ENCODE measurements around the gene CHD9NB. TPM values are rescaled to one million over a fixed set of nuclear protein-coding genes. Genes with fewer than 3 reads are reported as not detected.

Gene CHD9NB
- total RNA-seq = under 1 TPM in 2 of 4 donors, not detected in 2; 0.13 to 0.72 TPM

DNA sequence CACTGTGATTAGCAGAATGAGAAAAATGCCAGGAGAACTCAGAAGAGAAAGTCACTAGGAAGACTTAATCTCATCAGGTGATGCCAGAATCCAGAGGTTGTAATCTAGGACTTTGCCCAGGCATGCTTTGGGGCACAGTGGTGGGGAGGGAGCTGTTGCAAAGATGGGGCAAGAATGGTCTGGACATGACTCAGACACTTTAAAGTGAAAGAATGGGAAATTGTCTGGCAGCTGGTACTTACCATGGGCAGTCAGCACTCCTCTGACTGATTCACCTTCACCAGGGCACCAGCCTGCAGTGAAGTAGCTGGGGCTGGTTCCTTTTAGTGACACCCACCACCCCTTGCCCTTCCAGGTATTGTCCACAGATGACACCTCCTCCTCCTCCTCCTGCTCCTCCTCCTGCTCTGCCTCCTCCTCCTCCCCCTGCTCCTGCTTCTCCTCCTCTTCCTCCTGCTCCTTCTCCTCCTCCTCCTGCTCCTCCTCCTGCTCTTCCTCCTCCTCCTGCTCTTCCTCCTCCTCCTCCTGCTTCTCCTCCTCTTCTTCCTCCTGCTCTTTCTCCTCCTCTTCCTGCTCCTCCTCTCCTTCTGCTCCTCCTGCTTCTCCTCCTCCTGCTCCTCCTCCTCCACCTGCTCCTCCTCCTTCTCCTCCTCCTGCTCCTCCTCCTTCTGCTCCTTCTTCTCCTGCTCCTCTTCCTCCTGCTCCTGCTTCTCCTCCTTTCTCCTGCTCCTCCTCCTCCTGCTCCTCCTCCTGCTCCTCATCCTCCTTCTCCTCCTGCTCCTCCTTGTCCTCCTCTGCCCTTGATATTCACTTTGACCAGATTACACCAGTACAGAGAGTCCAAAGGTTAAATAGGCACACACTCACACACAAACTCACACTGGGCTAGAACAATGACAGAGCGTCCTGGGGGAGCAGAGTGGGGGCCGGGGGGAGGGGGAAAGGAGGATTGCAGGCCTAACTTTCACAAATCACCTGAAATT, at the start of gene CHD9NB:
TSS of gene CHD9NB (minus strand) at position 379 of the 983 bp plus-strand sequence. CDS start 8,739 bp downstream, outside the sequence.
- H3K27me3 ChIP-seq = no peaks in the 10 kb centered on the region
- H3K9me3 ChIP-seq = no peaks in the 10 kb centered on the region
- TF ChIP-seq, protein P1, sequence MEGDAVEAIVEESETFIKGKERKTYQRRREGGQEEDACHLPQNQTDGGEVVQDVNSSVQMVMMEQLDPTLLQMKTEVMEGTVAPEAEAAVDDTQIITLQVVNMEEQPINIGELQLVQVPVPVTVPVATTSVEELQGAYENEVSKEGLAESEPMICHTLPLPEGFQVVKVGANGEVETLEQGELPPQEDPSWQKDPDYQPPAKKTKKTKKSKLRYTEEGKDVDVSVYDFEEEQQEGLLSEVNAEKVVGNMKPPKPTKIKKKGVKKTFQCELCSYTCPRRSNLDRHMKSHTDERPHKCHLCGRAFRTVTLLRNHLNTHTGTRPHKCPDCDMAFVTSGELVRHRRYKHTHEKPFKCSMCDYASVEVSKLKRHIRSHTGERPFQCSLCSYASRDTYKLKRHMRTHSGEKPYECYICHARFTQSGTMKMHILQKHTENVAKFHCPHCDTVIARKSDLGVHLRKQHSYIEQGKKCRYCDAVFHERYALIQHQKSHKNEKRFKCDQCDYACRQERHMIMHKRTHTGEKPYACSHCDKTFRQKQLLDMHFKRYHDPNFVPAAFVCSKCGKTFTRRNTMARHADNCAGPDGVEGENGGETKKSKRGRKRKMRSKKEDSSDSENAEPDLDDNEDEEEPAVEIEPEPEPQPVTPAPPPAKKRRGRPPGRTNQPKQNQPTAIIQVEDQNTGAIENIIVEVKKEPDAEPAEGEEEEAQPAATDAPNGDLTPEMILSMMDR (IDR thresholded peaks at IDR 0.05 in 4 of 5, conservative IDR thresholded peaks at IDR 0.05 in 1 of 5) = no peak
- TF ChIP-seq POLR2A (IDR thresholded peaks at IDR 0.05) = no peak
- in situ Hi-C loops (cut with MboI; ENCODE audit: low sequenced_read_pairs in 4 of 4) (loop anchor here (10.0 to 25.0 kb wide), 4 partner anchors 102 to 152 kb away; no protein-coding TSS in a partner anchor), intact Hi-C loops (cut with DNase I; ENCODE audit: low total_unique reads) (loop anchor here (5.0 to 10.0 kb wide), 3 partner anchors 169 to 452 kb away; partner anchors contain the start of genes AKTIP and RBL2)
- no peak within 1 kb of the TSS for H3K4me3 ChIP-seq
- peaks cover 13 to 32% of the 10 kb centered on the region in 2 donors for H3K4me1 ChIP-seq
- H3K27ac ChIP-seq = no peak within 1 kb of the TSS
- ATAC-seq (no peak), DNase-seq (no peak)
- no peaks in the 10 kb centered on the region for H3K36me3 ChIP-seq

DNA sequence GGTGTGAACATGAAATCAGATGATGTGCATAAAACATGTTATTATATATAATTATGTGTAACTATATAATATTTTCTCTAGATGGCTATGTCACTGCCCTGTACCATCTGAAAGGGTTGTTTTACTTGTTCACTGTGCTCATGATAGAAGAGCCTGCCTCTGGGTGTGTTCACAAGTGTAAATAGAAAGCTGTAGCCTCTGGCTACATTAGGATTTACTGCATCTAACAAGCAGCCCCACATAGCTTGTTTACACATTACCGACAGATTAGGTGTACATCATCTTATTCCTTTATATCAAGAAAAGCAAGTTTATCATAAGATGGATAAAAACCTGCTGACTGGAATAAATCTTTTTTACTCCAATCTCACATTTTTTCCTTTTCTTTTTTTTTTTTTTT, 48.2 kb upstream of the CHD9NB start:
- TF ChIP-seq, protein P1 (IDR thresholded peaks at IDR 0.05 in 4 of 5, conservative IDR thresholded peaks at IDR 0.05 in 1 of 5) = no peak
- TF ChIP-seq POLR2A (IDR thresholded peaks at IDR 0.05) = no peak
- ATAC-seq (no peak), DNase-seq (no peak)
- in situ Hi-C loops (cut with MboI; ENCODE audit: low sequenced_read_pairs in 4 of 4) (no loop called here), intact Hi-C loops (cut with DNase I; ENCODE audit: low total_unique reads) (loop anchor here (1.0 kb wide), 1 partner anchor 107 kb away; no protein-coding TSS in a partner anchor)
- Histone ChIP-seq H3K4me1 (peaks cover 41 to 44% of the 10 kb centered on the region in 2 donors), H3K9me3 (no peaks in the 10 kb centered on the region), H3K27ac (peak overlapping the region; percentile 94 to 96 (median 95)), H3K4me3 (no peak overlapping the region), H3K36me3 (no peaks in the 10 kb centered on the region), H3K27me3 (no peaks in the 10 kb centered on the region)

DNA sequence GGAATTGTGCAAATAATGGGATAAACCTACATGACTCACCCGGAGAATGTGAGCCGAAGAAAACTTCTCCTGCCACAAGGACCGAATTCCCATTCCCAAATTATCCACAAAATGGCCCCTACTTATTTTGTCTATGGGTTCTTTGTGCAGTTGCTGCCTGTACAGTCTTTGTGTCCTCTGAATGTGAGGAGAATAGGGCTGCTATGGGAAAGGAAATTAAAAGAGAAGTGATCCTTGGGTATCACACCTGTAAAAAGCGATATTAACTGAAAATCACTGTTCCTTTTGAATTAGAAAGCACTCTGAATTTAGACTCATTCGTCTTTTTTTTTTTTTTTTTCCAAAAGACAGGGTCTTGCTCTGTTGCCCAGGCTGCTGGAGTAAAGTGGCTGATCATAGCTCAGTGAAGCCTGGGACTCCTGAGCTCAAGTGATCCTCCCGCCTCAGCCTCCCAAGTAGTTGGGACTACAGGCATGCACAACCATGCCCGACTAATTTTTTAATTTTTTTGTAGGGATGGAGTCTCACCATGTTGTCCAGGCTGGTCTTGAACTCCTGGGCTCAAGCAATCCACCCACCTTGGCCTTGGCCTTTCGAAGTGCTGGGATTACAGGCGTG, 47.5 kb upstream of the CHD9NB start:
- Histone ChIP-seq H3K27me3 (no peaks in the 10 kb centered on the region), H3K4me3 (peak overlapping the region; percentile 51 to 60 (median 54)), H3K36me3 (no peaks in the 10 kb centered on the region), H3K4me1 (peaks cover 41 to 44% of the 10 kb centered on the region in 2 donors), H3K9me3 (no peaks in the 10 kb centered on the region), H3K27ac (peak overlapping the region; percentile 94 to 96 (median 95))
- TF ChIP-seq, protein P1 (IDR thresholded peaks at IDR 0.05 in 4 of 5, conservative IDR thresholded peaks at IDR 0.05 in 1 of 5) = no peak
- TF ChIP-seq POLR2A (IDR thresholded peaks at IDR 0.05) = no peak
- in situ Hi-C loops (cut with MboI; ENCODE audit: low sequenced_read_pairs in 4 of 4) = no loop called here
- DNase-seq = no peak
- intact Hi-C loops (cut with DNase I; ENCODE audit: low total_unique reads) = loop anchor here (1.0 kb wide), 1 partner anchor 108 kb away; no protein-coding TSS in a partner anchor
- ATAC-seq = no peak

DNA sequence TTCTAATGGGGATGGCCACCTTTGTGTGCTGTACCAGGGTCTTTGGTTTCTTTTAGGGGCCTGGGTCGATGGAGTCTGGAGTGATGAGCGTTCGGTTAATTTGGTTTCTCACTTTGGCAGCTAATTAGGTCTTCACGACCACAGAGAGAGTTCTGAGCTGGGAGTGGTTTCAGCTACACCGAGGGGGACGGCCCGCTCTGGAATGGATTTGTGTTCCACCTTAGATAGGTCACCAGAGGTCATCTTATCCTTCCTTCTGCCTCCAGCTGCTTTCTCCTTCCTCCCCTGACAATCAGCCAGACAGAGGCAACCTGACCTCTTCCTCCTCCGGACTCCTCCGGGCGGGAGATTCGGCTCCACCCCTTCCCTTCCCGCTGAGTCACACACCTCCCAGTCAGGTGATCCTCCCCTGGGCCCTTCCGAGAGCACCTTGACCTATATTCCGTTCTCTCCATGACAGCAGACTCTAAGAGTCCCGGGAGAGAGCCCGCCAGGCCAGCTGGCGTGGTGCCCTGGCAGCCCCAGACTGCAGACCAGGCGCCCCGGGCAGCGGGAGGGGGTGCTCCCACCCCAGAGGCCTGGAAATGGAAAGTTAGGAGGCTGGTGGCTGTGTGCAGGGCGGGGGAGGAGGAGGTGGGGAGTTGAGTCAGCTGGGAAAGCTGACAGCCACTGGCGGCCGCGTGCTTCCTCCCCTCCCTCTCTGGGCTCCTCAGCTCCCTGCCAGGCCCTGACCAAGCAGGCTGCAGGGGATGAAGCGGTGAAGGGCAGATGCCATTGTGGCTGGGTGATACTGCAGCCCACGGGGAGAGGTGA, 46.8 kb upstream of the CHD9NB start:
- peak overlapping the region; percentile 94 to 96 (median 95) for H3K27ac ChIP-seq
- peaks cover 45% of the 10 kb centered on the region in 2 donors for H3K4me1 ChIP-seq
- intact Hi-C loops (cut with DNase I; ENCODE audit: low total_unique reads) = loop anchor here (1.0 to 10.0 kb wide), 5 partner anchors 8 to 405 kb away; partner anchors contain the start of genes AKTIP and CHD9
- H3K4me3 ChIP-seq = peak overlapping the region; percentile 51 to 60 (median 54)
- peak in 1 of 2 donors; percentile 39 for TF ChIP-seq POLR2A (IDR thresholded peaks at IDR 0.05)
- TF ChIP-seq, protein P1 (IDR thresholded peaks at IDR 0.05 in 4 of 5, conservative IDR thresholded peaks at IDR 0.05 in 1 of 5) = no peak
- ATAC-seq (peak; percentile 85 to 91), DNase-seq (peak; percentile 94 to 99)
- in situ Hi-C loops (cut with MboI; ENCODE audit: low sequenced_read_pairs in 4 of 4) = no loop called here
- H3K36me3 ChIP-seq = no peaks in the 10 kb centered on the region
- no peaks in the 10 kb centered on the region for H3K9me3 ChIP-seq
- H3K27me3 ChIP-seq = no peaks in the 10 kb centered on the region
